Stimulated activated CD8-positive, alpha-beta memory T cell treated with anti-CD3 and anti-CD28 coated beads, Interleukin-4, amount 100 ng/mL, for 48 hours (primary cell): Measurements from ENCODE around the gene PRRG3.
A peak's percentile ranks its signal among the peaks of the same experiment; 100 is the strongest.

Source experiments
- DNase-seq: peaks from one replicate; pipeline ENCODE4 v3.0.0-alpha.2; 2020

The PRRG3 gene

DNA sequence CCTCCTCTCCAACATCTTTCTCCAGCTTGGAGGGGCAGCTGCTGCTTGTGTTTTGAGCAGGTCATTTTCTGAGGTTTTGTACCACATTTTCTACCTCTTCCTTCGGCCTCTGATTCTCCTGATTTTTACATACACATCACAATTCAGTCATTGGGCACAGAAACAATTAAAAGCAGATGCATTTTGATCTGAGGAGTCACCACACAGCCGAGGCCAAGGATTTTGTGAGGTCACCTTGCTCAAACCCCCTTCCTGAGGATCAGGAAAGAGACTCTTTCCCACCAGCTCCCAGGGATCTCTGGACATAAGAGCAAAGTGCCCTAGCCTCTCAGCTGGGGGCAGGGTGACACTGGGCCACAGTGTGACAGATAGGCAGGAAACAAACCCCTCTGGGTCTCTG is 15.2 kb downstream of the PRRG3 start:
- DNase-seq, result no peak

DNA sequence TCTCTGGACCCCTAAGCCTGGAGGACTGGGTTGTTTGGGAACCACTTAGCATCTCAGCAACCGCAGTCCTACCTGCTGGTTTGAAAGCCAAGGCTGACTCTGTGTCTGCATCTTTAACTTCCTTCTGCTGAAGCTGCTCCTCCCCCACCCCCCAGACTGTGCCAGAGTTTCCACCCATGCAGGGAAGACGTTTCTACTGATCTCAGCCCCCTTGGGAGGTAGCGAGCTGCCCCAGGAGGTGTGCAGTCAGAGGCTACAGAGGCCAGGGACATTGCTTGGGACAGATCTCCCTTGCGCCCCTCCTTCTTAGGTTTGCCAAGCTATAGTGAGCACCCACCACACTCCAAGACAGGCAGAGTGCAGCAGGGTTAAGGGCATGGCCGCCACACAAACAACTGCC is 15.9 kb downstream of the PRRG3 start:
- DNase-seq, result no peak

DNA sequence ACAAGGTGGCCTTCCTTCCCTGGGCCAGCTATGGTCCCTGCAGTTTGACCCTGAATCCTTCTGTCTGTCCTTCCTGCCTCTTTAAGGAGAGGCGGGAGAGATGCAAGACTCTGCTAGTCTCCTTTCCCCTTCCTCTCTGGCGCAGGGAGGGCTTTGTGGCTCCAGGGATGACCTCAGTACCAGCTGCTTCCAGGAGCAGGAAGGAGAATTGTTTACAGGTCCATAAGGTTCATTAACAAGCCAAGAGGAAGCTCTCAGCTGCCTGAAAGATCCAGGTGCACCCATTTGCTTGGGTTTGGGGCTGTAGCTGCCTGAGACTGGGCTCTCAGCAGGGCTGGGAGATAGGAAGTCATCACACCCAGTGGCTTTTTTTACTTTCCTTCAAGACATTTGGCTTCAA is 16.5 kb downstream of the PRRG3 start:
- DNase-seq, result no peak

DNA sequence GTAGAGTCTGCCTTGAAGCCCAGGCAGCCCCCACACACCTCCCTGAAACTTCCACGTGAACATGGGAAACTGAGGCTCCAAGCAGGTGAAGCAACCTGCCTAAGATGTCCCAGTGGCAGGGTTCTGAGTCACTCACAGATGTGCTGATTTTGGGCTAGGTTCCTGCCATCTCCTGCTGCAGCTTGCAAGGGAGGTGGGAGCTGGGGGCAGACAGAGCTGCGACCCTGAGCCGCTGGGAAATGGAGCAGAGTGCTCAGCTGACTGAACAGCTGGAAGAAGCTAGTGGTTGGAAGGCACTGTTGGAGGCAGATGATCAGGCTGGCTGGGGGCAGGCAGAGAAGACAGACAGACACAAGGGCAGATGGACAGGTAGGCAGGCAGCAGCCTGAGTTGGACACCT is 17.0 kb downstream of the PRRG3 start:
- no peak for DNase-seq

DNA sequence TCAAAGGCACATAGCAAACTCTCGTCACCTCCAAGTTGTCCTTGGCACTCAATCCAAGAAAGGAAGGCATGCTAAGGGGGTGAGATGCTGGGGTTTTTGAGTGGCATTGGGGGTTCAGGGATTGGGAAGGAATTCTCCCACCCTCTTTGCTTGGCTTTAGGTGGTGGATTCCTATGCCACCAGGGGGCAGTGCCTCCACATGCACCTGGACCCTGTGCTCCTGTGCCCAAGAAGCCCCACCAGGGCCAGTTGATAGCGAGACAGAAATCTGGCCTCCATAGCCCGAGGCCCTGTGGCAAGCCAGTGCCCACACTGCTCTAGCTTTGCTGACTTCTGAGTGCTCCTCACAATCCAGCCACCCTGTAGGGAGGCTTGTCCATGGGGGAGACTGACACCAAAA is 18.6 kb downstream of the PRRG3 start:
- DNase-seq, result peak; percentile 29

DNA sequence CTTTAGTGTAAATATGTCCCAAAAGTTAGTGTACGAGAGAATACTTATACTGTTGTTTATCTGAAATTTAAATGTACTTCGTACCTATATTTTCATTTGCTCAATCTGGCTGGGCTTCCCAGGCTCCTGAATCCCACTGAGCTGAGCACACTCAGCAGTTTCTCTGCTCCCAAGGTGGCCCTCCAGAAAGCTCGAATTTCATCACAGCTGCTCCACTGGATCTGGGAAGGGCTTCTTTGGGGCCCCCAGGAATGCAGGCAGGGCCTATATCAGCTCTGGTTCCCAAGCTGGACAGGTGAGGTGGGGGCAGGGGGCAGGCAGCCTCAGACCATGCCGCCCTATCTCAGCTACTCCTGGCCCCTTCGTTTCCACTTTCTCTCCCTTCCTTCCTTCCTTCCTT is 19.1 kb downstream of the PRRG3 start:
- DNase-seq, result no peak

DNA sequence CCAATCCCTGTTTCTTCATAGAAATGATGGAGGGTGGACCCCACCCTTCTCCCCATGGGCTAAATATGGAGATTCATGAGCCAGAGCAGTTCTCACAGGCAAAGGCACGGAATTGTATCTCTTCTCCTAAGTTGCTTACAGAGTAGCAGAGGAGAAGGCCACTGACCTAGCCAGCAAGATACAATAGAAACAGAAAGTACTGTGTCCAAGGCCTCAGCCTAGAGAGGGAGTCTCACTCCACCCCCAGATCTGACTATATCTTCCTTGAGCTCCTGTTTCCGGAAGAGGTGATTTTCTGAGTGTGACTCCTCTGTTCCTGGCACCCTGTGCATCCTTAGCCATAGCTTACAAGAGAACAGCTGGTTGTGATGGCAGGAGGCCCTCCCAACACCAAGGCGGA is 20.5 kb downstream of the PRRG3 start, which contains the start of gene FATE1:
TSS of gene FATE1 (plus strand) at position 284 of the 400 bp plus-strand sequence. CDS start at position 369, 85 bp downstream.
- DNase-seq, result no peak

DNA sequence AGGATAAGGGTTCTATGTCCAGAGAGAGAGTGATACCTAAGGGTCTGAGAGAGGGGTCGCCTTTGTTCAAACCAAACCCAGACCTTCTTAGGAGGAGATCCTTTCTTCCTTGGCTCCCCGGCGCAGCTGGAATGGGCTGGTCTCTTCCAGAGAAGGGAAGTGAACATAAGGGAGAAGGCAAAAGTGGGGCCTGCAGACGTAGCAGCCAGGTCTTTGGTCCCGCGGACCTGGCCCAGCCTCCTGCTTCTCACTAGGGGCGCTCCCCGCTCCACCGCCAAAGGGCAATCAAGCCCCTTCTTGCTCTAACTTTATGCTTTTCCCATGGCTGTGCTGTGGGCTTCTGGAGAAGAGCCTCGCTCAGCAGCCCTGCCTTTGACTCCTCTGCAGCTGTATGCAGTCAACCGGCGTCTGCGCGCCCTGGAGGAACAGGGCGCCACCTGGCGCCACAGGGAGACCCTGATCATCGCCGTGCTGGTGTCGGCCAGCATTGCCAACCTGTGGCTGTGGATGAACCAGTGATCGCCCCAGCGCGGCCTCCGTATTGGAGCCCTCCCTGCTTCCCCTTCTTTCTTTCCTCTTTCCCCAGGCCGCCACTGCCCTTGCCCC is 27.1 kb downstream of the PRRG3 start:
- no peak for DNase-seq

DNA sequence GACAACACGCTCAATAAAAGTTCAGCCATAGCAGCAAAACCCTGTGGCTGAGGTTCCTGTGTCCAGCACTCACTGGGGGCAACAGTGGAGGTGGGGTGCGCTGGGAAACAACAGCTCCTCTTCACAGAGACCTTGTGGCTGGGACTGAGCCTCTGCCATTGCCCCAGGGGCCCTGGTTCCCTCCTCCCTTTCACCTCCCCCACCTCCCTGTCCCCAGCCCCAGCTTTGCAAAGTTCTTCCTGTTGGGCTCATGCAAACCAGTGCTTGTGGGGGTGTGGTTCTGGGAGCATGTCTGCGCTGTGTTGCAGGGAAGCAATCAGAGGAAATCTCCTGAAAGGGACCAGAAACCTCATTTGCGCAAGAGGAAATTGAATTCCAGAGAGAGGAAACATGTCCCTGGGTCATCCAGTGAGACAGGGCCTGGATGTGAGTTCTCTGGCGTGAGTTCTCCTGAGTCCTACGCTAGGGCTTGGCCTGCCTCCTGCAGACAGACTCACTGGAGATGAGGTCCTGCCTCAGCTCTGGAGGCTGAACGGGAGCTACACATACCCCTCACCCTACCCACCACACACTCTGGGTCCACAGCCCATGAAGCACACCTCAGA is 28.0 kb downstream of the PRRG3 start:
- no peak for DNase-seq

DNA sequence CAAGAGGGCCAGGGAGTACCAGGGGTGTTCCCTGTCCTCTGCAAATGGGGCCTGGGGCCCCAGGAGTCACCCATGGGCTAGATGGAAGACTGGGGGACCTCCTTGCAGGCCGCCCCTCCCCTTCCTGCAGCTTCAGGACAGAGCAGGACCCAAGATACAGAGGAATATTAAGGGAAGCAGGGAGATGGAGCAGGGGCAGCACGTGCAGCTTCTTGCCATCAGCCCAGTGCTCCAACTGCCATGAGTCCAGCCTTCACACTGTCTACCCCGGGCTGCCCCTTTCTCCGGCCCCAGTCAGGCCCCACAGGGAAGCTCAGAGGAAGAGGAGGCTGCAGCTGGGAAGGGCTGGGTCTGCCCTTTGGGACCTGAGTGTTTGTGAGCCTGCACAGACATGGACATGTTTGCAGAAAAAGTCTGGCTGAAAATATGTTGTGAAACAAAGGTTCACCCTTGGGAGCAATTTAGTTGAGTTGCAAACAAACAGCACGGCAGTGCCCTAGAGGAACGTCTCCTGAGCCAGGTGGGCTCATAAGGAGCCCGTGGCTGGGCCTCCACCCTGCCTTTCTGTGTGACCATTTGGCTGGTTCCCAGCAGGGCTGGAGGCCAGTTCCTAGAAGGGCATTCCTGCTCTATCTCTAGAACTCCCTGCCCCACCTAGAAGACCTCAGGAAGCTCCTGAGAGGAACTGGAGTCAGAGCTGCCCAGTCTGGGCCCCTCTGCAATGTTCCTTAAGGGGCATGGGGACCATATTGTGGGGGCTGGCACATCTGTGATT is 29.5 kb downstream of the PRRG3 start:
- DNase-seq, result no peak

DNA sequence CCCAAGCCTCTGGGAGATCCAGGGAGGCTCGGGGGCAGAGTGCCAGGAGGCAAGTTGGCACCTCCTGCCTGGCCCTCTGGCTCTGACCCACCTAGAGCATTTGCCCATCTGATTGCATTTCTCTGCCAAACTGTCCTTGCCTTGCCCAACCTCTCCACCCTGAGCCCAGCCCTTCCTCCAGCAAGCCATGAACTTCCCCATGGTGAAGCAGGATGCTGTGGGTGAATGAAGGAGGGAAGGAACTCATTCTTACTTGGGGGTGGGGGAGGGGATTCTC is 30.0 kb downstream of the PRRG3 start:
- DNase-seq, result no peak

DNA sequence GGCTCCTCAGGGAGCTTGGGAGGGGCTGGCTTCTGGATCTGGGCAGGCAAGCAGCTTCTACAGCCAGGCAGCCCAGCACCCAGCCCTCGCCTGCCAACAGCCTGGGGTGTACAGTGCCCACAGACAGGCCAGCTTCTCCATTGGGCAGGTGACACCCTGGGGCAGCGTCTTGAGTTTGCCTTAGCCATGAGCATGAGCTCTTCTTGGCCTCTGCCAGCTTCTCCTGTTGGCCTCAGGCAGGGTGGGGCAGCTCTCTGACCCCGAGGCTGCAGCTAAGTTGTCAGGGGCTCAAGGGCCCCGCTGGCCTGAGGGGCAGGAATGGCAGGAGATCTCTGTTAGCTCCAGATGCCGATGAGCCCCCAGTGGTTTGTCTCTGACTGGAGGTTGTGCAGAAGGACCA is 31.5 kb downstream of the PRRG3 start:
- DNase-seq, result no peak

DNA sequence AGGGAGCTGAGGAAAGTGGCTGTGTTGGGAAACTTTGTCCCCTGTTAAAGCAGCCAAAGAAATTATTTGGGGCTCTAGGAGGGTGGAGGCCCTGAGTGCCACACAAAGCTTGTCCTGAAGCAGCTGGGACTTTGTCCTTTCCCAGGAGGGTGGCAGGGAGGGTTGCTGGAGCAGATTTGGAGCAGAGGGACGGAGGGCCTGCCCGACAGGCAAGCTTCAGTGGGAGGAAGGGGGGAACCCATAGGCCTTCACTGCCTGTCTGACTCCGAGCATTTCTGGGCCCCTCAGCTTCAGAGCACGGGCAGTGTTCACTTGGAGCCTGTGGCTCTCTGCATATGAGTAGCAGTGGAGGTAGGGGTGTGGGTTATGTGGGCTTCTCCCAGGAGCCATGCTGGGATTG is 32.1 kb downstream of the PRRG3 start:
- no peak for DNase-seq

DNA sequence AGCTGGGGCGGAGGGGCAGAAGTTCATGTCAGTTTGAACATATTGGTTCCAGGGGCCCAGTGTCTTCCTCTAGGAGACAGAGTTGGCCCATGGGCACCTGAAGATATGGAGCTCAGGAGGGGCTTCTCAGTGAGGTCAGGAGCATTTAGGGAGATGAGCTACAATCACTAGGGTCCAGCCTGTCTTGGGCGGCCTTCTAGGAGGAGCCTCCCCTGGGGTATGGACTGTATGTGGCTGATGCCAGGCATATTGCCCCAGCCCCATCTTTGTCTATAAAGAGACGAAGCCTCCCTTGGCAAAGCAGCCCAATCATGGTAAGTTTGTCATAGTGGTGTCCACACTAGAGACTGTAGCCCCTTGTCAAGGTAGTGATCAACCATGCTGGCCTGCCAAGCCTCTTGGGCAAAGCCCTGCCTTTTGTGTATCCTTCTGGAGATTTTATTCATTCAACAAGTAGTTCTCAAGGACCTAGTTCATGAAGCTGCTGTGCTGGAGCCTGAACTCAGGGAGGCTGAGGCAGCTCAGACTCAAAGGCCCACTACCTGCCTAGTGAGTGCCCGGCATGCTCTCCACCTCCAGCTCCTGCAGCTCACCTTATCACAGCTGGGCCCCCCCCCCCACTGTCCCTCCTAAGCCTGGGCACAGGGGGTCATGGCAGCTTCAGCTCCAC is 33.9 kb downstream of the PRRG3 start:
- no peak for DNase-seq

DNA sequence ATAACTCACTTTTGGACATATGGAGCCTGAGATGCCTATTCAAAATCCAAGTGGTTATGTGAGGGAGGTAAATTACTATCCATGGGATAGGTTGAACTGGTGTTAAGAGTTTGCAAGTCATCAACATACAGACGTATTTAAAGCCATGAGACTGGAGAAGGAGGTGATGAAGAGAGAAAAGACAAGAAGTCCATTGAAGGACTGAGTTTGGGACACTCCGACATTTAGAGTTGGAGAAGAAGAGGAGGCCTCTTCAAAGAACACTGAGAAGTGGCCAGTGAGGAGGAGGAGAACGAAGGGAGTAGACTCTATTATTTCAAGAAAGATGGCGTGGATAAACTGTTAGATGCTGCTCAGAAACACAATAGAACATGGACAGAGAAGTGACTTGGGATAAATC is 39.2 kb downstream of the PRRG3 start, which contains the start of gene CNGA2:
TSS of gene CNGA2 (plus strand) at position 301 of the 400 bp plus-strand sequence. CDS start 3,738 bp downstream, outside the sequence.
- DNase-seq, result no peak

DNA sequence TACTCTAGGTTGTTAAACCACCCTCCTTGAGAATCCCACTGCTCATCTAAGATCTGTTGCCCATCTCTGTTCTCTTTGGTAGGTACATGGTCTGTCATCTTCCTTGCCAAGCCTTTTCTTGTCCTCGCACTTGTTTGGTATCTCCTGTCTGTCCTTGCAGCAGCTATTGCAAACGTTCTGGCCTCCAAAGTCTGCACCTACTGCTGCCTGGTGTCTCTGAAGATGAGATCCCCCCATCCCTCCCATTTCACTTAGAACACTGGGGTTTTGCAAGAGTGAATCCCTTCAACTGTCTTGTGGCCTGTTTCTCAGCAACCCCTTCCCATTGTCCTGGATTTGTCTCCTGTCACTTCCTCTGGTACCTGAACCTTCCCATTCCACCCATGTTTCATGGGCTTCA is 40.0 kb downstream of the PRRG3 start:
- DNase-seq, result no peak

DNA sequence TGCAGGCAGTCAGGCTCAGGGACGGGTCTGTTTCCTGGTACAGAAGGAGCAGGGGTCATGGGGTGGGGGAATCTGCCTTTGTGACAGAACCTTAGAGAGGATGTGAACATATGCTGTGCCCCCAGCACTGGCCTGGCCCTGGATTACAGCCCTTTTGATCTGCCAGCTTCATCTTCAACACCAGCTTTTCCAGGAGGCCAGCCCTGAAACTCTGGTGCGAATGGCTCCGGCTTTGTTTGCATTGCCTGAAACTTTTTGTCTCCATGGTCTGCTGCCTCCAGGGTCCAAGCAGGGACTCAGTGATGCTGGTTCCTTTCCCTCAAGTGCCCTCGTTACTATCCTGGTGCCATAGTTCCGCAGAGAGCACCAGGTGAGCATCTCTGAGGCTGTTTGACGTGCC is 41.4 kb downstream of the PRRG3 start:
- DNase-seq, result no peak

DNA sequence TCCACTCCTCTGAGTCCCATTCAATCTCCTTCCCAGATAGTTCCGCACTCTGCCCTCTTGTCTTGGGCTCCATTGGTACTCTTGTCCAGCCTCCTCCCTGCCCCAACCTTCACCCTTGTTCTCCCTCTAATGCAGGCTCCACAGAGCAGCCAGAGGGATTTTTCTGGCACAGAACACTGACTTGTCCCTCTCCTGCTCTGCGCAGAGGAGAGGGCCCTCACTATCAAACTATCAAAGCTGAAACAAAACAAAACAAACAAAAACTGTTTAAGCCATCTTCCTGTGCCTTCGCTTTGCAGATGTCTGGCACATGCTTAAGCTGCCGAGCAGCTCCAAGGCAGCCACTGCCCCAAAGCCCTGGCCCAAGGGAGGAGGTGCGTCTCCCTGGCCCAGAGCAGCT is 42.2 kb downstream of the PRRG3 start:
- DNase-seq, result no peak

DNA sequence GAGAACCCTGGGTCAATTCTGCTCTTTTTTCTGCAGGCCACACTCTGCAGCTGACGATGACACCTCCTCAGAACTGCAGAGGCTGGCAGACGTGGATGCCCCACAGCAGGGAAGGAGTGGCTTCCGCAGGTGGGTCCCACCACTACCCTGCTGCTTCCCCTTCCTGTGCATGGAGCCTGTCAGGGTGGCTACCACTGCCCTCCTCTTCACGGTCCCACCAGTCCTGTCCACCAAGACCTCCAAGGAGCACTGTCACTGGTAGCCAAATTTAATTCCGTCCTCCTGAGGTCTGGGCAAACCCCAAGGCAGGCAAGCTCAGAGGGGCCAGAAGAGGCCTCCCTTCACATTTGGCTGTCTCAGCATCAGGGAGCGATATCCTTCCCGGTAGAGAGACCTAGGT is 43.5 kb downstream of the PRRG3 start:
- DNase-seq, result no peak

DNA sequence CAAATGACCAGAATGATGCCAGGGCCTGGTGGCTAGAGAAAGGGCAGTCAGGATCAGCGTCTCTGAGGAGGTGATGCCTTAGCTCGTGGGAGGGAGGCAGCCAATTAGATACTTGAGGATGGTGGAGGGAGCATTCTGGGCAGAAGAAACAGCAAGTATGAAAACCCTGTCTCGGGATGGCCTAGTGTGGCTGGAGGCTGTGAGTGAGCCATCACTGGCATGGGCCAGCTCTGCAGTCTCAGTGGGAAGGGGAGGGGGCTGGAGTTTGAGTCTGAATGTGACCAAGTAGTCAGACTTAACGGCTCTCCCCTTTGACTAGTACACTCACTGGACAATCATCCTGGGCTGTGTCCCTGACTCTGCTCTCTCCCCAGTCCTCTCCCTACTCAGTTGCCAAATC is 46.3 kb downstream of the PRRG3 start:
- no peak for DNase-seq

DNA sequence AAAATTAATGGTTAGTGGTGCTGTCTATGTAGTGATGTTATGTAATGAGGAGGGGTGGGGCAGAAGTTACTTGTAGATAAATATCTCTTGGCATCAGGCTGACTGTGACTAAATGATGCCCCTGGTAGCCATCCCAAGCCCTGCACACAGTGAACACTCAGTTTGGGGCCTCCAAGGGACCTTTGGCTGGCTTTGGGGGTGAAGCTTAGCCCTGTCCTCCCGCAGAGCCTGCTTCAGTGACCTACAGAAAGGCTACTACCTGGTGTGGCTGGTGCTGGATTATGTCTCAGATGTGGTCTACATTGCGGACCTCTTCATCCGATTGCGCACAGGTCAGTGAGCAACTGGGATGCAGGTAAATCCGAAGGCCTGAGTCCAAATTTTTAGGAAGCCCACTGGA is 47.1 kb downstream of the PRRG3 start:
- DNase-seq, result no peak

DNA sequence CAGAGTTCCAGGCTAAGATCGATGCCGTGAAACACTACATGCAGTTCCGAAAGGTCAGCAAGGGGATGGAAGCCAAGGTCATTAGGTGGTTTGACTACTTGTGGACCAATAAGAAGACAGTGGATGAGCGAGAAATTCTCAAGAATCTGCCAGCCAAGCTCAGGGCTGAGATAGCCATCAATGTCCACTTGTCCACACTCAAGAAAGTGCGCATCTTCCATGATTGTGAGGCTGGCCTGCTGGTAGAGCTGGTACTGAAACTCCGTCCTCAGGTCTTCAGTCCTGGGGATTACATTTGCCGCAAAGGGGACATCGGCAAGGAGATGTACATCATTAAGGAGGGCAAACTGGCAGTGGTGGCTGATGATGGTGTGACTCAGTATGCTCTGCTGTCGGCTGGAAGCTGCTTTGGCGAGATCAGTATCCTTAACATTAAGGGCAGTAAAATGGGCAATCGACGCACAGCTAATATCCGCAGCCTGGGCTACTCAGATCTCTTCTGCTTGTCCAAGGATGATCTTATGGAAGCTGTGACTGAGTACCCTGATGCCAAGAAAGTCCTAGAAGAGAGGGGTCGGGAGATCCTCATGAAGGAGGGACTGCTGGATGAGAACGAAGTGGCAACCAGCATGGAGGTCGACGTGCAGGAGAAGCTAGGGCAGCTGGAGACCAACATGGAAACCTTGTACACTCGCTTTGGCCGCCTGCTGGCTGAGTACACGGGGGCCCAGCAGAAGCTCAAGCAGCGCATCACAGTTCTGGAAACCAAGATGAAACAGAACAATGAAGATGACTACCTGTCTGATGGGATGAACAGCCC is 48.6 kb downstream of the PRRG3 start:
- no peak for DNase-seq

DNA sequence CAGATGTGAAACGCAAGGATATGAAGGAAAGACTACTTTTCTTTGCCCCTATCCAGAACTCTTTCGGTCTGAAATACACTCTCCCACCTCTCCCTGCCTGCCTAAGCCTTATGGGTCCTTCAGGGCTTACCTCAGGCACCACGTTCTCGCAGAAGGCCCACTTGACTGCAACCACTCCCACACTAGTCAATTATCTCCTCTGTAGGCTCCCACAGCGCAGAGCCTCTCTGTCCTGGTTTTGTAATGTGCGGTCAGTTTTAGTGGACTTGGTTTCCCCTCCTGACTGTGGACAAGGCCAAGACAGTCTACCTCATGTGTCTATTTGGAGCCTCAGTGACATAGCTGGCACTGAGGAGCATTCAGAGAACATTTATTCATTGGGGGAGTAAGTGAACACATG is 50.4 kb downstream of the PRRG3 start:
- DNase-seq, result no peak
